Muscle of back (tissue), 11 donors: Measurements from ENCODE around the gene RGS10. TPM values are rescaled to one million over a fixed set of nuclear protein-coding genes. Genes with fewer than 3 reads are reported as not detected.

Source experiments
- DNase-seq, 3 donors: peaks; one replicate each; pipeline versions ENCODE4 v3.0.0 to v3.0.0-alpha.2; 2013
- polyA plus RNA-seq, 10 donors: library from polyadenylated mRNA; unstranded; fragments of 120-200 nt; gene quantifications; one replicate each; pipeline ENCODE4 v1.2.1, GENCODE V29; 2013; ENCODE audit not compliant: insufficient read length in 10 of 10

The RGS10 gene
- polyA plus RNA-seq, 10 donors: 38.6 to 70.8 (median 44.0) TPM

- no peak for DNase-seq
These were observed 90.1 kb downstream of the RGS10 start for GRCh38 chr10:119452396-119452795.

GRCh38 chr10:119451300-119451896 is 91.1 kb downstream of the RGS10 start:
- DNase-seq: no peak

- DNase-seq: no peak
These were observed 91.8 kb downstream of the RGS10 start for GRCh38 chr10:119450606-119451299.

Other genes with a start within 250 kb of the RGS10 start
- 100 to 1,000 TPM in 6 of 10 donors, 10 to 100 TPM in 4; 80.5 to 160 (median 110) TPM for gene TIAL1, start 54.2 kb upstream of the RGS10 start, polyA plus RNA-seq
- gene BAG3, start 108.7 kb upstream of the RGS10 start, polyA plus RNA-seq: 10 to 100 TPM; 30.9 to 45.0 (median 39.6) TPM
- gene INPP5F, start 183.3 kb upstream of the RGS10 start, polyA plus RNA-seq: 10 to 100 TPM; 15.0 to 27.2 (median 18.0) TPM